Measurements from ENCODE around the gene DPEP2. TPM values are rescaled to one million over a fixed set of nuclear protein-coding genes. Genes with fewer than 3 reads are reported as not detected.

The DPEP2 gene
- total and polyA plus RNA-seq, 2 of the 13 experiments (the other 11 are each of a cell fraction or from before 2014, with no cell fraction given) = 0.18 TPM; not detected in 1

- TF ChIP-seq ZNF407 (CRISPR knock-in tag; IDR thresholded peaks at IDR 0.05; ENCODE audit: not compliant biosample characterization) = no peak
- no peak for TF ChIP-seq RBAK (CRISPR knock-in tag; IDR thresholded peaks at IDR 0.05)
- peak; percentile 38; the same call in 1 of the 2 replicates for TF ChIP-seq ZNF891 (CRISPR knock-in tag; IDR thresholded peaks at IDR 0.05)
- TF ChIP-seq KAT7 (CRISPR knock-in tag; IDR thresholded peaks at IDR 0.05; ENCODE audit: borderline replicate concordance) = no peak
- no peak for TF ChIP-seq ZFP36L1 (CRISPR knock-in tag; IDR thresholded peaks at IDR 0.05)
- no peak for TF ChIP-seq ZNF468 (CRISPR knock-in tag; IDR thresholded peaks at IDR 0.05)
- no peak for TF ChIP-seq ZNF138 (CRISPR knock-in tag; IDR thresholded peaks at IDR 0.05; ENCODE audit: low read depth)
- no peak for TF ChIP-seq SNAPC4 (CRISPR knock-in tag; IDR thresholded peaks at IDR 0.05)
- TF ChIP-seq NR2F1 (CRISPR knock-in tag; IDR thresholded peaks at IDR 0.05) = no peak
- TF ChIP-seq PITX1 (CRISPR knock-in tag; IDR thresholded peaks at IDR 0.05) = peak; percentile 72
- peak; percentile 70; the same call in 1 of the 2 replicates for TF ChIP-seq BORCS8-MEF2B (CRISPR knock-in tag; IDR thresholded peaks at IDR 0.05)
- TF ChIP-seq SMAD9 (CRISPR knock-in tag; IDR thresholded peaks at IDR 0.05) = no peak
- TF ChIP-seq ZNF547 (CRISPR knock-in tag; IDR thresholded peaks at IDR 0.05) = no peak
- TF ChIP-seq CCDC6 (CRISPR knock-in tag; IDR thresholded peaks at IDR 0.05) = no peak
- TF ChIP-seq MEIS2 (CRISPR knock-in tag; IDR thresholded peaks at IDR 0.05) = no peak
- no peak for TF ChIP-seq ZNF33B (CRISPR knock-in tag; IDR thresholded peaks at IDR 0.05)
- TF ChIP-seq HNRNPL (IDR thresholded peaks at IDR 0.05; ENCODE audit: low read depth, low read length) = no peak
Measured at GRCh38 chr16:68040506-68041288, 41.4 kb upstream of the DPEP2 start (continued).

Measured in HepG2 (cell line).